H1 (cell line): ENCODE results near the gene TBCA. TPM values are rescaled to one million over a fixed set of nuclear protein-coding genes. Genes with fewer than 3 reads are reported as not detected.

Source experiments
- CTCF ChIA-PET: fragments of 300-600 bp; sonication (Branson Sonifier 250); formaldehyde crosslinking; loops from one replicate; lab custom pipeline; 2021; ENCODE audit not compliant: partially characterized antibody; lab: Charles Lee
- POLR2A ChIA-PET: fragments of 300-600 bp; sonication (Branson Sonifier 250); formaldehyde crosslinking; loops from one replicate; lab custom pipeline; 2021; ENCODE audit warnings: inconsistent platforms; ENCODE audit not compliant: partially characterized antibody; lab: Charles Lee
- DNase-seq, 2 experiments: peaks; one replicate each; pipeline versions ENCODE4 v3.0.0 to v3.0.0-alpha.2; 2010 to 2022; ENCODE audit warnings: low spot score in 2 of 2, low read depth in 1 of 2, mixed read lengths in 1 of 2
- FAIRE-seq: peaks from 2 replicates; lab custom pipeline; 2011; peaks lifted over from hg19 to GRCh38; lab: Jason Lieb, UNC
- H2AFZ ChIP-seq: 2 replicates; pipeline ENCODE4 v1.8.1; 2012; ENCODE audit warnings: low read length, inconsistent platforms
- H2AK5ac ChIP-seq: 2 replicates; pipeline ENCODE4 v1.6.1; 2013; ENCODE audit warnings: low read depth, low read length
- H2BK120ac ChIP-seq: replicated peaks from 2 replicates; pipeline ENCODE3; 2013; ENCODE audit warnings: low read depth, low read length, inconsistent platforms
- H2BK12ac ChIP-seq: 2 replicates; pipeline ENCODE4 v1.6.1; 2013; ENCODE audit warnings: low read depth, low read length
- H2BK15ac ChIP-seq: 2 replicates; pipeline ENCODE4 v1.6.1; 2013; ENCODE audit warnings: low read length
- H2BK20ac ChIP-seq: 2 replicates; pipeline ENCODE4 v1.6.1; 2013; ENCODE audit warnings: low read length
- H2BK5ac ChIP-seq: 2 replicates; pipeline ENCODE4 v1.6.1; 2013; ENCODE audit warnings: low read depth, low read length
- H3K14ac ChIP-seq: 2 replicates; pipeline ENCODE4 v1.6.1; 2013; ENCODE audit warnings: inconsistent platforms; ENCODE audit not compliant: insufficient read length
- H3K18ac ChIP-seq: 2 replicates; pipeline ENCODE4 v1.6.1; 2013; ENCODE audit warnings: low read length; ENCODE audit errors: extremely low read depth
- H3K23ac ChIP-seq: 2 replicates; pipeline ENCODE4 v1.6.1; 2013; ENCODE audit warnings: inconsistent platforms; ENCODE audit not compliant: insufficient read length
- H3K23me2 ChIP-seq: 2 replicates; pipeline ENCODE4 v1.6.1; 2013; ENCODE audit warnings: low read depth, low read length
- H3K27ac ChIP-seq: 2 replicates; pipeline ENCODE4 v1.6.1; 2011; ENCODE audit warnings: low read depth, low read length, inconsistent platforms
- H3K27me3 ChIP-seq, 4 experiments: replicated peaks in 1 of 4; 1 replicate in 1 of 4; 2 replicates in 3 of 4; pipeline versions ENCODE4 v1.6.1 to v1.8.1; 2011 to 2013; ENCODE audit warnings: low read length in 3 of 4, mild to moderate bottlenecking in 3 of 4, inconsistent platforms in 2 of 4, mixed read lengths in 2 of 4, moderate library complexity in 1 of 4; ENCODE audit not compliant: control insufficient read depth in 3 of 4, insufficient read depth in 3 of 4; ENCODE audit errors: extremely low read depth in 1 of 4
- H3K36me3 ChIP-seq, 4 experiments: 2 replicates each; pipeline versions ENCODE4 v1.6.1 to v1.8.1; 2011 to 2013; ENCODE audit warnings: mild to moderate bottlenecking in 4 of 4, low read length in 3 of 4, moderate library complexity in 2 of 4, control low read depth in 1 of 4, inconsistent platforms in 1 of 4; ENCODE audit not compliant: insufficient read depth in 4 of 4, control insufficient read depth in 2 of 4
- H3K4ac ChIP-seq: replicated peaks from 2 replicates; pipeline ENCODE3; 2013; ENCODE audit warnings: low read length, low read depth, mixed read lengths, inconsistent platforms; ENCODE audit not compliant: insufficient read length
- H3K4me1 ChIP-seq, 4 experiments: replicated peaks in 1 of 4; 1 replicate in 1 of 4; 2 replicates in 3 of 4; pipeline versions ENCODE4 v1.6.1 to v1.8.1; 2011 to 2013; ENCODE audit warnings: low read length in 3 of 4, inconsistent platforms in 2 of 4, mixed read lengths in 1 of 4; ENCODE audit not compliant: insufficient read depth in 4 of 4, control insufficient read depth in 3 of 4
- H3K4me2 ChIP-seq, 2 experiments: 2 replicates each; pipeline versions ENCODE4 v1.6.1 to v1.8.1; 2011 to 2013; ENCODE audit warnings: low read depth in 2 of 2, low read length in 2 of 2, control low read depth in 1 of 2, inconsistent platforms in 1 of 2, mild to moderate bottlenecking in 1 of 2; ENCODE audit not compliant: insufficient read depth in 1 of 2
- H3K4me3 ChIP-seq, 4 experiments: fragments of 200-600, 300-600 bp in 1 of 4; sonication (generic), shearing (Covaris generic), sonication (Bioruptor Twin) in 1 of 4; 2 replicates each; pipeline versions ENCODE4 v1.5.1 to v1.8.1; 2011 to 2016; ENCODE audit warnings: low read length in 4 of 4, low read depth in 3 of 4, control low read depth in 2 of 4, inconsistent platforms in 2 of 4, mild to moderate bottlenecking in 2 of 4, mixed read lengths in 1 of 4, moderate library complexity in 1 of 4; ENCODE audit not compliant: insufficient read depth in 2 of 4; ENCODE audit errors: extremely low read depth in 1 of 4
- H3K56ac ChIP-seq: replicated peaks from 2 replicates; pipeline ENCODE3; 2013; ENCODE audit warnings: low read depth, mild to moderate bottlenecking, mixed read lengths, low read length, inconsistent platforms; ENCODE audit not compliant: insufficient read length
- H3K79me1 ChIP-seq: 2 replicates; pipeline ENCODE4 v1.6.1; 2013; ENCODE audit warnings: low read depth, low read length, control low read depth
- H3K79me2 ChIP-seq, 2 experiments: 2 replicates each; pipeline versions ENCODE4 v1.6.1 to v1.8.1; 2012 to 2013; ENCODE audit warnings: low read length in 2 of 2, mild to moderate bottlenecking in 2 of 2, inconsistent platforms in 1 of 2; ENCODE audit not compliant: insufficient read depth in 2 of 2, control insufficient read depth in 1 of 2
- H3K9ac ChIP-seq, 4 experiments: replicated peaks in 1 of 4; 1 replicate in 1 of 4; 2 replicates in 3 of 4; pipeline versions ENCODE4 v1.6.1 to v1.8.1; 2011 to 2013; ENCODE audit warnings: low read depth in 3 of 4, low read length in 3 of 4, control low read depth in 2 of 4, mild to moderate bottlenecking in 2 of 4, moderate library complexity in 2 of 4, inconsistent platforms in 1 of 4; ENCODE audit errors: extremely low read depth in 1 of 4
- H3K9me3 ChIP-seq, 2 experiments: 2 replicates each; pipeline versions ENCODE4 v1.6.1 to v1.8.1; 2012 to 2013; ENCODE audit warnings: mild to moderate bottlenecking in 2 of 2, moderate library complexity in 2 of 2, control low read depth in 1 of 2, inconsistent platforms in 1 of 2, low read depth in 1 of 2, low read length in 1 of 2, mixed read lengths in 1 of 2; ENCODE audit not compliant: insufficient read depth in 2 of 2
- H4K20me1 ChIP-seq, 2 experiments: replicated peaks in 1 of 2; 2 replicates each; pipeline versions ENCODE3 to v1.8.1; 2011 to 2013; ENCODE audit warnings: inconsistent platforms in 2 of 2, low read length in 2 of 2, mild to moderate bottlenecking in 1 of 2; ENCODE audit not compliant: insufficient read depth in 2 of 2, control insufficient read depth in 1 of 2
- H4K5ac ChIP-seq: 2 replicates; pipeline ENCODE4 v1.6.1; 2013; ENCODE audit warnings: low read length, low read depth, mixed read lengths, inconsistent platforms; ENCODE audit not compliant: insufficient read length
- H4K8ac ChIP-seq: 2 replicates; pipeline ENCODE4 v1.8.0; 2013; ENCODE audit warnings: mild to moderate bottlenecking, moderate library complexity, low read length, inconsistent platforms; ENCODE audit not compliant: insufficient read depth; ENCODE audit errors: extremely low read depth
- H4K91ac ChIP-seq: replicated peaks from 2 replicates; pipeline ENCODE3; 2013; ENCODE audit warnings: low read length, mixed read lengths, inconsistent platforms; ENCODE audit not compliant: insufficient read length
- KDM1A ChIP-seq: fragments of 200-600, 300-600 bp; sonication (generic); IDR thresholded peaks from 2 replicates; pipeline ENCODE4 v1.7.1; 2016; ENCODE audit warnings: mild to moderate bottlenecking, low read length, borderline replicate concordance
- RAD21 ChIP-seq, 2 experiments: IDR thresholded peaks in 1 of 2; conservative IDR thresholded peaks in 1 of 2; 2 replicates each; pipeline ENCODE4 v1.6.1; 2011; ENCODE audit warnings: low read depth in 2 of 2, low read length in 2 of 2, improper control_type of control experiment in 1 of 2, inconsistent platforms in 1 of 2, mild to moderate bottlenecking in 1 of 2, moderate library complexity in 1 of 2
- TAF7 ChIP-seq: optimal IDR thresholded peaks from 2 replicates; pipeline ENCODE3; 2011; ENCODE audit warnings: low read depth, mild to moderate bottlenecking, inconsistent platforms, low read length, moderate library complexity, borderline replicate concordance
- WGBS, 2 experiments: shearing (Covaris generic) in 1 of 2; methylation state at CpG; one replicate each; pipeline versions ENCODE4 v1.1.6 to v1.1.7; 2013 to 2015; ENCODE audit warnings: low lambda C conversion rate in 2 of 2, mixed read lengths in 2 of 2, inconsistent platforms in 1 of 2, low coverage in 1 of 2, missing lambda C conversion rate in 1 of 2; ENCODE audit not compliant: insufficient replicate concordance in 2 of 2, insufficient coverage in 1 of 2, insufficient read length in 1 of 2; ENCODE audit errors: extremely low coverage in 1 of 2, missing lambda C conversion rate in 1 of 2; 5-methylcytosine and 5-hydroxymethylcytosine counted together
- polyA plus RNA-seq, 7 experiments: library from polyadenylated mRNA; depleted of rRNA in 3 of 7; stranded (reverse) in 5 of 7; unstranded in 2 of 7; fragments of >200 nt in 5 of 7; fragments of 200-250 nt in 2 of 7; gene quantifications; 1 replicate in 5 of 7; 2 replicates in 1 of 7; 4 replicates in 1 of 7; pipeline versions ENCODE4 v1.2.1 to v1.2.3, GENCODE V29; 2011 to 2013; ENCODE audit warnings: missing spikeins in 2 of 7, mixed read lengths in 2 of 7
- total RNA-seq: library from RNA; stranded (reverse); fragmentation: NEBNext Ultra II Directional; extraction: Animal tissue kit (Norgen Biotek cat#: 25700); gene quantifications from 2 replicates; pipeline ENCODE4 v1.2.1, GENCODE V29; 2021
- TF ChIP-seq, protein P1 (sequence below): IDR thresholded peaks from 2 replicates; pipeline ENCODE4 v1.6.1; 2012; ENCODE audit warnings: low read length, inconsistent platforms

The TBCA gene
- total and polyA plus RNA-seq, 2 of the 8 experiments (the other 6 are each of a cell fraction or from before 2014, with no cell fraction given): 55.7 to 320 TPM

GRCh38 chr5:77751328-77752023 is 24.7 kb downstream of the TBCA start:
- POLR2A ChIA-PET: interaction anchor here (0.9 to 1.5 kb wide), 3 partner anchors 10 to 25 kb away, joined by 3 to 4 read pairs (median 4); no protein-coding TSS in a partner anchor
- Histone ChIP-seq H3K79me2 (peaks cover 0 to 91% of the 10 kb centered on the region in 2 experiments; a peak in 2 of 4 replicates), H3K27me3 (no peaks in the 10 kb centered on the region), H3K23ac (no peak overlapping the region), H3K4me1 (peaks cover 0 to 11% (median 4%) of the 10 kb centered on the region in 4 experiments; a peak in 5 of 7 replicates), H2BK5ac (no peak overlapping the region), H4K20me1 (peaks cover 8% of the 10 kb centered on the region in 2 experiments), H3K14ac (no peak overlapping the region), H3K27ac (0 out of 2 replicates have a peak overlapping the region, but pooled peaks have one; percentile 16), H2BK120ac (no peak overlapping the region), H2AK5ac (no peak overlapping the region), H3K9ac (no peak overlapping the region), H2BK20ac (no peak overlapping the region), H3K4me3 (peak overlapping the region in 1 of 4 experiments; percentile 10; a peak in 1 of 8 replicates), H3K18ac (no peak overlapping the region), H2AFZ (no peak overlapping the region), H3K56ac (no peak overlapping the region), H3K4me2 (peak overlapping the region; percentile 48 to 53), H3K79me1 (no peaks in the 10 kb centered on the region; the same call in 1 of the 2 replicates), H4K91ac (no peak overlapping the region), H3K9me3 (no peaks in the 10 kb centered on the region), H4K8ac (no peak overlapping the region; the same call in 1 of the 2 replicates), H3K4ac (no peak overlapping the region), H3K23me2 (no peaks in the 10 kb centered on the region), H2BK12ac (no peak overlapping the region), H4K5ac (no peak overlapping the region), H2BK15ac (no peak overlapping the region), H3K36me3 (no peaks in the 10 kb centered on the region)
- FAIRE-seq (peak; percentile 32), DNase-seq (no peak)
- CTCF ChIA-PET: interaction anchor here (0.8 kb wide), 1 partner anchor 14 kb away, joined by 3 read pairs; no protein-coding TSS in a partner anchor
- 0 out of 2 replicates have a peak, but pooled peaks have one; percentile 23 for TF ChIP-seq KDM1A
- TF ChIP-seq RAD21 (IDR thresholded peaks at IDR 0.05 in 1 of 2, conservative IDR thresholded peaks at IDR 0.05 in 1 of 2; ENCODE audit: low read depth in 2 of 2, low read length in 2 of 2): 0 out of 4 replicates have a peak, but pooled peaks of 1 of the 2 experiments have one; percentile 4
- TF ChIP-seq TAF7: no peak
- TF ChIP-seq, protein P1, sequence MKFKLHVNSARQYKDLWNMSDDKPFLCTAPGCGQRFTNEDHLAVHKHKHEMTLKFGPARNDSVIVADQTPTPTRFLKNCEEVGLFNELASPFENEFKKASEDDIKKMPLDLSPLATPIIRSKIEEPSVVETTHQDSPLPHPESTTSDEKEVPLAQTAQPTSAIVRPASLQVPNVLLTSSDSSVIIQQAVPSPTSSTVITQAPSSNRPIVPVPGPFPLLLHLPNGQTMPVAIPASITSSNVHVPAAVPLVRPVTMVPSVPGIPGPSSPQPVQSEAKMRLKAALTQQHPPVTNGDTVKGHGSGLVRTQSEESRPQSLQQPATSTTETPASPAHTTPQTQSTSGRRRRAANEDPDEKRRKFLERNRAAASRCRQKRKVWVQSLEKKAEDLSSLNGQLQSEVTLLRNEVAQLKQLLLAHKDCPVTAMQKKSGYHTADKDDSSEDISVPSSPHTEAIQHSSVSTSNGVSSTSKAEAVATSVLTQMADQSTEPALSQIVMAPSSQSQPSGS: no peak
- WGBS, 2 experiments: 63% methylated on average over 9 of the region's 9 CpGs; no CpG with 5 or more reads in 1 of the 2 experiments
